ENCODE measurements around the gene GPX4. TPM values are rescaled to one million over a fixed set of nuclear protein-coding genes. Genes with fewer than 3 reads are reported as not detected.

Gene GPX4
- 184 and 203 TPM in 2 replicates for total RNA-seq (2014; rRNA removed; shearing (Covaris generic))
- total RNA-seq (2022), result 148 and 156 TPM in 2 replicates
- percentile 61 among the genes with signal in this experiment for Bru-seq, nascent RNA
- BruChase-seq, experiment 1, labeled RNA remaining after a 6-hour chase, result percentile 85 among the genes with signal in this experiment
- BruChase-seq, experiment 2, labeled RNA remaining after a 2-hour chase, result percentile 65 among the genes with signal in this experiment
- long read RNA-seq, transcript GPX4-201 (7 exons, 919 nt), result major isoform, 150 of 176 reads
- long read RNA-seq, partial matches to known transcripts, result 6 of 176 reads
- long read RNA-seq, other reads (novel, unspliced or antisense), result 14 of 176 reads

- no peaks in the 10 kb centered on the region for H3K79me2 ChIP-seq (ENCODE audit: insufficient read depth, low read depth, low read length)
- ChIA-PET CTCF (ENCODE audit: unreplicated experiment) (interaction anchor here (0.6 kb wide), 1 partner anchor 99 kb away, joined by 3 read pairs; no protein-coding TSS in a partner anchor), POLR2A (interaction anchor here (1.2 kb wide), 1 partner anchor 165 kb away, joined by 3 read pairs; the partner anchor contains the start of gene CIRBP)
- TF ChIP-seq EZH2phosphoT487 (IDR thresholded peaks at IDR 0.05; ENCODE audit: borderline replicate concordance, low read depth, low read length) (no peak), CTCF (conservative IDR thresholded peaks at IDR 0.05; ENCODE audit: low read length) (no peak)
- H2AFZ ChIP-seq (ENCODE audit: low read length), result no peak within 1 kb of the TSS; the same call in 1 of the 2 replicates
- peaks cover 6% of the 10 kb centered on the region; the same call in 1 of the 2 replicates for H4K20me1 ChIP-seq (ENCODE audit: insufficient read depth, low read length)
- H3K9me2 ChIP-seq (ENCODE audit: insufficient read depth, low read length), result no peaks in the 10 kb centered on the region
- peak within 1 kb of the TSS; percentile 93 for H3K4me2 ChIP-seq (ENCODE audit: low read length)
- peaks cover 24% of the 10 kb centered on the region for H3K36me3 ChIP-seq (ENCODE audit: insufficient read depth, low read length)
- H3K4me1 ChIP-seq (ENCODE audit: insufficient read depth, low read length, poor library complexity, severe bottlenecking), result peaks cover 48% of the 10 kb centered on the region
- peak within 1 kb of the TSS; percentile 80 for H3K27ac ChIP-seq (ENCODE audit: low read depth, low read length, poor library complexity, severe bottlenecking)
- intact Hi-C loops (cut with micrococcal nuclease; ENCODE audit: unreplicated experiment), result loop anchor here (5.0 kb wide), 2 partner anchors 37 to 82 kb away; partner anchors contain the start of genes ARHGAP45, RNU6-2 and TMEM259
- peak within 1 kb of the TSS; percentile 98 for H3K4me3 ChIP-seq (ENCODE audit: low read depth, low read length, poor library complexity, severe bottlenecking)
- H3K9me3 ChIP-seq (ENCODE audit: low read length), result no peaks in the 10 kb centered on the region
- DNase-seq (ENCODE audit: low spot score), result peak; percentile 100
- BruUV-seq (replicated peaks), result no TSS peak
These were observed at the start of gene GPX4 for GRCh38 chr19:1103708-1104310. TSS of gene GPX4 (plus strand) at chr19:1103994. CDS start at chr19:1104044, 50 bp downstream.

GRCh38 chr19:1054102-1055027 is 49.4 kb upstream of the GPX4 start:
- no peak for TF ChIP-seq CTCF (conservative IDR thresholded peaks at IDR 0.05; ENCODE audit: low read length)
- TF ChIP-seq EZH2phosphoT487 (IDR thresholded peaks at IDR 0.05; ENCODE audit: borderline replicate concordance, low read depth, low read length), result no peak
- Histone ChIP-seq H3K9me3 (ENCODE audit: low read length) (no peaks in the 10 kb centered on the region), H3K4me1 (ENCODE audit: insufficient read depth, low read length, poor library complexity, severe bottlenecking) (peaks cover 21% of the 10 kb centered on the region), H3K9me2 (ENCODE audit: insufficient read depth, low read length) (no peaks in the 10 kb centered on the region), H3K27ac (ENCODE audit: low read depth, low read length, poor library complexity, severe bottlenecking) (no peak overlapping the region), H2AFZ (ENCODE audit: low read length) (no peak overlapping the region), H3K36me3 (ENCODE audit: insufficient read depth, low read length) (peaks cover 18% of the 10 kb centered on the region; the same call in 1 of the 2 replicates), H3K4me3 (ENCODE audit: low read depth, low read length, poor library complexity, severe bottlenecking) (no peak overlapping the region), H3K4me2 (ENCODE audit: low read length) (no peak overlapping the region), H3K79me2 (ENCODE audit: insufficient read depth, low read depth, low read length) (no peaks in the 10 kb centered on the region), H4K20me1 (ENCODE audit: insufficient read depth, low read length) (no peaks in the 10 kb centered on the region)
- no TSS peak for BruUV-seq (replicated peaks)
- POLR2A ChIA-PET, result no interaction called here
- no peak for DNase-seq (ENCODE audit: low spot score)
- CTCF ChIA-PET (ENCODE audit: unreplicated experiment), result no interaction called here
- intact Hi-C loops (cut with micrococcal nuclease; ENCODE audit: unreplicated experiment), result loop anchor here (5.0 kb wide), 1 partner anchor 138 kb away; no protein-coding TSS in a partner anchor

Measured in OCI-LY7 (cell line).